Transverse colon (tissue), 3 donors: Measurements from ENCODE around the gene CNNM1.

Source experiments
- CTCF ChIP-seq, 5 experiments: fragments of 200-600 bp in 3 of 5; fragments of 450-650 bp in 2 of 5; sonication (generic) in 3 of 5; IDR thresholded peaks; 1 replicate in 2 of 5; 2 replicates in 3 of 5; pipeline ENCODE4 v1.5.1; 2016 to 2017; ENCODE audit warnings: antibody characterized with exemption in 5 of 5, inconsistent platforms in 3 of 5, mild to moderate bottlenecking in 2 of 5, moderate library complexity in 1 of 5
- POLR2A ChIP-seq: fragments of 450-650 bp; IDR thresholded peaks from one replicate; pipeline ENCODE4 v1.6.1; 2016; ENCODE audit warnings: antibody characterized with exemption, mild to moderate bottlenecking, moderate library complexity

- TF ChIP-seq CTCF (IDR thresholded peaks at IDR 0.05) (no peak), POLR2A (no peak)
Observed at GRCh38 chr10:99368646-99369045, 39.5 kb downstream of the CNNM1 start.
